Measurements from ENCODE around the gene WFIKKN1.

The WFIKKN1 gene

DNA sequence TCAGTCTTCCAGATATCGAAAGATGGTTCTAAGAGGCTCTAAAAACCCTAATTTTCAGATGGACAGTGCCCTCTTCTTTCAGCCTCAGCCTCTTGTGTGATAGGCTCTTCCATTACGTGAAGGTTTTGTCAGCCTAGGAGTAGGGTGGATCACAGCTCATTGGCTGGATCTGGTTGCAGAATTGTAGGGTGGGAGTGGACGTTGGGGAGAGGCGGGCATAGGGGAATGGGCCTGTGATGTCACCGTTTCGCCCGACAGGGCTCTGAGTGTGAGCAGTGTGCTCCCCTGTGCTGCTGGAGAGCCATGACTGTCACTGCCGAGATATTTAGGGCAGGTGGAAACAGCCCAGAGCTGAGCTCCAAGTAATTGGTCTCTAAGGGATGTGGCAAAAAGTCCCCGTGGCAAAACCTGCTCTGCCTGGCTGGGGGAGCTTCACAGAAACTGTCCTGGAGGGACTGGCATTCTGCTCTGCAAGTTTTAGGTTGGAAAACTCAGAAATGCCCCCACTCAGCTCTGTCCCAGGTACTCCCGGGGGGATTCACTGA, 6.2 kb upstream of the WFIKKN1 start:
- DNase-seq (ENCODE audit: low read depth) = no peak

DNA sequence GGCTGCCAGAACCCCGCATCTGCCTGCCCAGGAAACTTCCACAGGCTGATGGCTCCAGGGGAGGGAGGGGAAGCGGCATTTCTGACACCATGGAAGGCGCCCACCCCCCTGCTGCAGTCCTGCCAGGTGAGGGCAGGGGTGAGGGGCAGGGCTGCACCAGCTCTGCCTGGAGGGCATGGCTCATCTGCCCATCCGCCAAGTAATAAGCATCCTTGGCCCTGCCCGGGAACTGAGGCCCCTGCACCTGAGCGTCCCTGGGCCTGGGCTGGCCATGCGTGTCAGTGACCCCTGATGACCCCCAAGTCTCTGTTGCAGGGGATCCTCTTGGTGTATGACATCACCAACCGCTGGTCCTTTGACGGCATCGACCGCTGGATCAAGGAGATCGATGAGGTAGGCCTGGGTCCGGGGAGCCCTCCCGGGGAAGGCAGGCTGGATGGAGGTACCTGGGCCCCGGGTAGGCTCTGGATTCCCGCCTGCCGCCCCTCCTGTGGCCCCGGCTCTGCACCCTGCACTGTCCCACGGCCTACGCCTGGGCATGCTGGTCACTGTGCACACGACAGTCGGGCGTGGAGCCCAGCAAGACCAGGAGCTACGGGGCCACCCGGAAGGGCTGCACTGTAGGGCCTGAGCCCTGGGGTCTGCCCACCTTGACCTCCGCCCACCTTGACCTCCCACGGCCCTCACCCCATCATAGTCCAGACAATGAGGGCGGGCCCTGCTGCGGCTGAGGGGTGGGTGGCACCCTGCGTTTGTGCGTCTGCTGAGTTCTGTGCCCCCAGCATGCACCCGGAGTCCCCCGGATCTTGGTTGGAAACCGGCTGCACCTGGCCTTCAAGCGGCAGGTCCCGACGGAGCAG, 5.4 kb upstream of the WFIKKN1 start:
- no peak for DNase-seq (ENCODE audit: low read depth)

DNA sequence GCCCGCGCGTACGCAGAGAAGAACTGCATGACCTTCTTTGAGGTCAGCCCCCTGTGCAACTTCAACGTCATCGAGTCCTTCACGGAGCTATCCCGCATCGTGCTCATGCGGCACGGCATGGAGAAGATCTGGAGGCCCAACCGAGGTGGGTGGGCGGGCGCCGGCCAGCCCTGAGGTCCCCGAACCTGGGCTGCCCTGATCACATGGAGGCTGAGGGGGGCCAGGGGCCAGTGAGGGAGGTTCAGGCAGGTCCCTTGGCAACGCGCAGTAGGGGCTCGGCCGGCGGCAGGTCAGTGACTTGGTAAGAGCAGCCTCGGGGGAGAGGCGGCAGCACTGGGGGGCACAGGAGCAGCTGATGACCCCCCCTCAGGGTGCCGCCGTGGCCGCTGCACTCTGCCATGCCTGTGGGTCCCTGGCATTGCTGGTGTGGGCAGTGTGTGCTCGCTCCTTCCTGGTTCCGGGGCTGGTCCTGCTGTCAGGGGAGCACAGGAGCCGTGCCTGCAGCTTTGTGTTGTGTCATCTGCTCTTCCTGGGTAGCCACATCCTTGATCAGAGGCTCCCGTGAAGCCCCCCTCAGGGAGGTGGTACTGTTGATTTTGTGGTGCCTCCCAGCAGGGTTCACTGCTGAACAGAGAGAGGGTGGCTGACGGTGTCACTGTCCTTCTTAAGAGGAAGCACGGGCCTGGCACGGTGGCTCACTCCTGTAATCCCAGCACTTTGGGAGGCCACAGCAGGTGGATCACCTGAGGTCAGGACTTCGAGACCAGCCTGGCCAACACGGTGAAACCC, 4.6 kb upstream of the WFIKKN1 start:
- DNase-seq (ENCODE audit: low read depth) = no peak

DNA sequence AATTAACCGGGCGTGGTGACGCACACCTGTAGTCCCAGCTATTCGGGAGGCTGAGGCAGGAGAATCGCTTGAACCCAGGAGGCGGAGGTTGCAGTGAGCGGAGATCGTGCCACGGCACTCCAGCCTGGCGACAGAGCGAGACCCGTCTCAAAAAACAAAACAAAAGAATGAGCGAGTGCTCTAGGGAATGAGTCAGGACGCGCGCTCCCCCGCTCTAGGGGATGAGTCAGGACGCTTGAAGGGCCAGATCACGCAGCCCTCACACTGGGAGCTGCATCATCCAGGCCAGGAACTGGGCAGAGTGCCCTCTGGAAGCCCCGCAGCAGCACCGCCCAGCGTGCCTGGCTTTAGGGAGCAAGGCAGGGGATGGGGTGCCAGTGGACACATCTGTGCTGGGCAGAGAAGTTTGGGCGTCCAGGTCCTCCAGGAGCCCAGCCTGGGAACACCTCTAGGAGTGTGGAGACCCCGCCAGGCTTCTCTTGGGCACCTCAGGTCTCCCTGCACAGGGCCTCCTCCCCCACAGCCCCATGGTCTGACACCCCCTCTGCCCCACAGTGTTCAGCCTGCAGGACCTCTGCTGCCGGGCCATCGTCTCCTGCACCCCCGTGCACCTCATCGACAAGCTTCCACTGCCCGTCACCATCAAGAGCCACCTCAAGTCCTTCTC, 3.9 kb upstream of the WFIKKN1 start:
- no peak for DNase-seq (ENCODE audit: low read depth)

DNA sequence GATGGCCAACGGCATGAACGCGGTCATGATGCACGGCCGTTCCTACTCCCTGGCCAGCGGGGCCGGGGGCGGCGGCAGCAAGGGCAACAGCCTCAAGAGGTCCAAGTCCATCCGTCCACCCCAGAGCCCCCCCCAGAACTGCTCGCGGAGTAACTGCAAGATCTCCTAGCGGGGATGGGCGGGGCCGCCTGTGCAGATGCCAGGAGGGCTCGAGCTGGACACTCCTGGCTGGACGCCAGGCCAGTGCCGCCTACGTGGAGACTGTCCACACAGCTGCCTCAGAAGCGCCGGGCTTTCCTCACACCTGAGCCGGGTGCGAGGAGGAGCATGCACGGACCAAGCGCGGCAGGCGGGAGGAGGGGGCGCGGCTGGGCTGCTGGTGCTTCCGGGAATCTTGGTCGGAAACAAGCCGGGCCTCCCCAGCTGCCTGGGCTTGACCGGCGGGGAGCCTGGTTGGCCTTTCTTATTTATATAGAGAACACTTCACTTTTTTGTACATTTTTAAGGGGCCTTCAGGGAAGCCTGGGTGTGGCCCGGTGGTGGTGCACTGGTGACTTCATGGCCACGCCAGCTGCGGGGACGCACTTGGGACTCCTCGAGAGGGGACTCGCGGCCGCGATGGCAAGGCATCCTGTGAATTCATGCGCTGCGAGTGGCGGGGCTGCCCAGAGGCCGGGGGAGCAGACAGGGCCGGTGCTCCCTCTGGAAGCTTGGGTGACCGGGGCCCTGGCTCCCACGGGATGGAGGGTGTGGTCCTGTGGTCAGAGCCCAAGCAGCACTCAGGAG, 3.1 kb upstream of the WFIKKN1 start:
- no peak for DNase-seq (ENCODE audit: low read depth)

DNA sequence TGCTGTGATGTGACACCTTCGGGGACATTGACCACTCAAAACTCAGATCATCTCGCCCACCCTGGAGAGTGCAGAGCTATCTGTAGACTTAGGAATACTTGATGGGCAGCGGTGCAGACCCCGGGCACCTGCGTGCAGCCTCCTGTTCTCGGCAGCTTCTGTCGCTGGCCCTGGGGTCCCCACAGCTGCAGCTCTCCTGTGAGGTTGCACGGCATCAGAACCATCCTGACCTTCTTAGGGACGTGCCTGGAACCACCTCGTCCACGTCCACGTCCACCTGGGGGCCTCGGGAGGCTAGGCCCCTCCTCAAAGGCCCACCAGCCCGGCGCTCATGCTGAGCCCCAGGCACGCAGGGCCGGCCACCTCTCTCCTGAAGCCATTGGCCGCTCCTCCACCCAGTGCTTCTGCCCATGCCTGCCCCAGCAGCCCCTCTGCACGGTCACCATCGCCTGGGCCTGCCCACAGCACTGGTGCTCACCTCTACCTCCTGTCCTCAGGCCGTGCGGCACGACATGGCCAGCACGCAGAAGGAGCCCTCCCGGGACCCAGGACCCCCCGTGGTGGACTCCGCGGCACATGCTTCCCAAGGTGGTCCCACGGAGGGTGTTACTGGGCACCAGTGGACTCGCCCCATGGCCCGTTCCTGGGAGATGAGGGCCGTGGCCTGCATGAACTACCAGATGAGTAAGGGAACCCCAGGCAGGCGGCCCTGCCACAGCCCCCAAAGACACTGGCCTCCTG, 2.3 kb upstream of the WFIKKN1 start:
- no peak for DNase-seq (ENCODE audit: low read depth)

DNA sequence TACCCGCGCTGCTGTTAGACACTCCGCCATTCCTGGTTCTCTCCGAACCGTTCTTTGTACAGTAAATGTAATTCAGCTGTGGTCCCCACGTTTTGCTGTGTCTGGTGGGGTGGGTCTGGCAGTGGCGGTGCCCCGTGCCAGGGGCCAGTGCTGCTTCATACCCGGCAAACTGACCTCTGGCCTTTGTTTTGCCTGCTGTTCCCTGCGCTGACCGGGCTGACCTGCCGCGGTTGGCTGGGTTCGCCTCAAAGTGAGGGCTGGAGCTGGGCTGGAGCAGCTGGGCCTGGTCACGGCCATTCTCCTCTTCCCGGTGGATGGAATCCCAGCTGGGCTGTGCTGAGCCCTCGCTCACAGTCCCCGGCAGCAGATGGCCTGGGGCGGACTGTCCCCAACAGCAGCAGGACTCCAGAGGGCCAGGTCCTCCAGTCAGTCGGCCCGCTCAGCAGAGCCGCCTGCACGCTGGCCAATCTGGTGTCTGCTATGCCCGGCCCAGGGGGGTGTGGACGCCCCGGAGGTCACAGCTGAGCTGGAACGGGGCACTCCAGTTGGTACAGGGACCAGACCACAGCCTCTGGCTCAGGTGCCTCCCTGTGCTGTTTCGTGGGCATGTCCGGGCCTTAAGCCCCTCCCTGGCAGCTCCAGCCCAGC, 1.5 kb upstream of the WFIKKN1 start:
- DNase-seq (ENCODE audit: low read depth) = no peak

DNA sequence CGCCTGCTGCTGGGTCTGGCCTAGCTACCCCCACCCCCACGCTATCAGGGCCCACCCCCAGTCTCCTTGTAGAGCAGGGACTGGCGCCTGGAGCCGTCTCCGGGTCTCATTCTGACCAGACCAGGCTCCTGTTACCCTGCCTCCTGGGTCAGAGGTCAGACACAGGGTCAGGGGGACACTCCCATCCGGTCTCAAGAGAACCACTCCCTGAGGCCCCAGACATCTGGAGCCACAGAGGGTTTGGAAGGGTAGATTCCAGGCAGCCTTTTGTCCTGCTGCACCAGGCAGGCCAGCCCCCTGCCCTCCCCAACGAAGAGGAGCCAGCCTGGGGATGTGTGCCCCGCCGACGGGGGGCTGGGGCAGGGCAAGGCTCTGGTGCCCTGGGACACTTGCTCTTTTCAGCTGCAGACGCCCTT, 944 bp upstream of the WFIKKN1 start:
- DNase-seq (ENCODE audit: low read depth) = no peak

DNA sequence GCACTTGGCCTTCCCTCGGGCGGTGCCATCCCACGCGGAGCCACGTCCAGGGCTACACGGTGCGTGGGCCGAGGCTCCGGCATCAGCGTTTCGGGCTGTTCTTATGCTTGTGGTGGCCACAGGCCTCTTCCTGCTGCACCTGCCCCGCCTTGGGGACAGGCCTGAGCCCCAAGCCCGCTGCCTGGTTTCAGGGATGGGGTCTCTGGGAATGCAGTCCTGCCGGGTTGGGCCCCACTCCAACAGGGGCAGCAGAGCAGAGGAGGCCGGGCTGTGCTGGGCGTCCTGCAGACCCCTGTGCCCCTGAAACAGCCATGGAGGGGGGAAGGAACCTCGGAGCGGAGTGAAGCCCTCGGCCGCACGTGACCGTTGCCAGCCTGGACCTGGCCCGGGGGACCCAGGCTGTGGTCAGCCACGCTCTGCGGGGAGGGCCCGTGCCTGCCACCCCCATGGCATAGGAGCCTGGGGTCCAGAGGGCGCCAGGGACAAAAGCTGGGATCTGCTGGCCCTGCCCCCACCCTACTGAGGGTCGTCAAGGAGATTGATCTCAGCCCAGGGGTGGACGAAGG, 453 bp upstream of the WFIKKN1 start:
- DNase-seq (ENCODE audit: low read depth) = no peak

DNA sequence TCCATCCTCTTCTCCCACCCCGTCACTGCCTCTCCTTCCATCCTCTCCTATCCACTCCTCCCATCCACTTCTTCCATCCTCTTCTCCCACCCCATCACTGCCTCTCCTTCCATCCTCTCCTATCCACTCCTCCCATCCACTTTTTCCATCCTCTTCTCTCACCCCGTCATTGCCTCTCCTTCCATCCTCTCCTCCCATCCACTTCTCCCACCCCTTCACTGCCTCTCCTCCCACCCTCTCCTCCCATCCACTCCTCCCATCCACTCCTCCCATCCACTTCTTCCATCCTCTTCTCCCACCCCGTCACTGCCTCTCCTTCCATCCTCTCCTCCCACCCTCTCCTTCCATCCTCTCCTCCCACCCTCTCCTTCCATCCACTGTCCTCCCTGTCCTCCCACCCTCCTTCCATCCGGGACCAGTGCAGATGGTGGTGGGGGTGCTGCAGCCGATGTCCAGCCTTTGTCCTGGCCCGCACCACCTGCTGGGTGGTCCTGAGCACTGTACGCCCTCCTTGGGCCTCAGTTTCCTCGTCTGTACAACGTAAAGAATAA, 1.1 kb downstream of the WFIKKN1 start:
- no peak for DNase-seq (ENCODE audit: low read depth)

DNA sequence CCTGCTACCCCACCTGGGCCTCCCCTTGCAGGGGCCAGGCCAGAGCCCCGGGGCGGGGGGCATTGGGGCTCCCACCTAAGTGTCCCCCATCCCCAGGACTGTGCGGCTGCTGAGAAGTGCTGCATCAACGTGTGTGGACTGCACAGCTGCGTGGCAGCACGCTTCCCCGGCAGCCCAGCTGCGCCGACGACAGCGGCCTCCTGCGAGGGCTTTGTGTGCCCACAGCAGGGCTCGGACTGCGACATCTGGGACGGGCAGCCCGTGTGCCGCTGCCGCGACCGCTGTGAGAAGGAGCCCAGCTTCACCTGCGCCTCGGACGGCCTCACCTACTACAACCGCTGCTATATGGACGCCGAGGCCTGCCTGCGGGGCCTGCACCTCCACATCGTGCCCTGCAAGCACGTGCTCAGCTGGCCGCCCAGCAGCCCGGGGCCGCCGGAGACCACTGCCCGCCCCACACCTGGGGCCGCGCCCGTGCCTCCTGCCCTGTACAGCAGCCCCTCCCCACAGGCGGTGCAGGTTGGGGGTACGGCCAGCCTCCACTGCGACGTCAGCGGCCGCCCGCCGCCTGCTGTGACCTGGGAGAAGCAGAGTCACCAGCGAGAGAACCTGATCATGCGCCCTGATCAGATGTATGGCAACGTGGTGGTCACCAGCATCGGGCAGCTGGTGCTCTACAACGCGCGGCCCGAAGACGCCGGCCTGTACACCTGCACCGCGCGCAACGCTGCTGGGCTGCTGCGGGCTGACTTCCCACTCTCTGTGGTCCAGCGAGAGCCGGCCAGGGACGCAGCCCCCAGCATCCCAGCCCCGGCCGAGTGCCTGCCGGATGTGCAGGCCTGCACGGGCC, 1.9 kb downstream of the WFIKKN1 start:
- no peak for DNase-seq (ENCODE audit: low read depth)

DNA sequence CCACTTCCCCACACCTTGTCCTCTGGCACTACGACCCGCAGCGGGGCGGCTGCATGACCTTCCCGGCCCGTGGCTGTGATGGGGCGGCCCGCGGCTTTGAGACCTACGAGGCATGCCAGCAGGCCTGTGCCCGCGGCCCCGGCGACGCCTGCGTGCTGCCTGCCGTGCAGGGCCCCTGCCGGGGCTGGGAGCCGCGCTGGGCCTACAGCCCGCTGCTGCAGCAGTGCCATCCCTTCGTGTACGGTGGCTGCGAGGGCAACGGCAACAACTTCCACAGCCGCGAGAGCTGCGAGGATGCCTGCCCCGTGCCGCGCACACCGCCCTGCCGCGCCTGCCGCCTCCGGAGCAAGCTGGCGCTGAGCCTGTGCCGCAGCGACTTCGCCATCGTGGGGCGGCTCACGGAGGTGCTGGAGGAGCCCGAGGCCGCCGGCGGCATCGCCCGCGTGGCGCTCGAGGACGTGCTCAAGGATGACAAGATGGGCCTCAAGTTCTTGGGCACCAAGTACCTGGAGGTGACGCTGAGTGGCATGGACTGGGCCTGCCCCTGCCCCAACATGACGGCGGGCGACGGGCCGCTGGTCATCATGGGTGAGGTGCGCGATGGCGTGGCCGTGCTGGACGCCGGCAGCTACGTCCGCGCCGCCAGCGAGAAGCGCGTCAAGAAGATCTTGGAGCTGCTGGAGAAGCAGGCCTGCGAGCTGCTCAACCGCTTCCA, 2.7 kb downstream of the WFIKKN1 start:
- no peak for DNase-seq (ENCODE audit: low read depth)

DNA sequence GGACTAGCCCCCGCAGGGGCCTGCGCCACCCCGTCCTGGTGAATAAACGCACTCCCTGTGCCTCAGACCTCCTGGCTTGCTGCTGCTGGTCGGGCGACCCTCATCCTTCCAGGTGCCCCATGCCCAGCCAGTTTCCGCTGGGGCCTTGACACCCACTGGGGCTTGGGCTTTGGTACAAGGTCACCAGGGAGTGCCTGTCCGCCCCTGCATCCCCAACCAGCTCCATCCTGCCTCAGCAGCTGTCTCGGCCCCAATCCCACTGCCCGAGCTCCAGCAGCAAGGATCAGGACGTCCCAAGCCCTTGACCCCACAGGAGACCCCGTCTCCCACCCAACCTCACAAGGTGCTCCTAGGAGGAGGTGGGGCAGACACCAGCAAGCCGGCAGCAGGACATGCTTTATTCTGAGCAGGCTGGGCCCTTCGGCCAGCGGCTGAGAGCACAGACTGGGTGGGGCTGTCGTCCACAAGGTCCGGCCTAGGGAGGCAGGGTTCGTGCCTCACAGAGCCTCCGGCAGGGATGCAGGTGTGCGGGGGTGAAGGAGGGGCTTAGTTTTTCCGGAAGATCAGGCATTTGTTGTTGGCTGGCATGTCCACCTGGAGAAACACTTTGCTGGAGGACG, 3.4 kb downstream of the WFIKKN1 start:
- no peak for DNase-seq (ENCODE audit: low read depth)

DNA sequence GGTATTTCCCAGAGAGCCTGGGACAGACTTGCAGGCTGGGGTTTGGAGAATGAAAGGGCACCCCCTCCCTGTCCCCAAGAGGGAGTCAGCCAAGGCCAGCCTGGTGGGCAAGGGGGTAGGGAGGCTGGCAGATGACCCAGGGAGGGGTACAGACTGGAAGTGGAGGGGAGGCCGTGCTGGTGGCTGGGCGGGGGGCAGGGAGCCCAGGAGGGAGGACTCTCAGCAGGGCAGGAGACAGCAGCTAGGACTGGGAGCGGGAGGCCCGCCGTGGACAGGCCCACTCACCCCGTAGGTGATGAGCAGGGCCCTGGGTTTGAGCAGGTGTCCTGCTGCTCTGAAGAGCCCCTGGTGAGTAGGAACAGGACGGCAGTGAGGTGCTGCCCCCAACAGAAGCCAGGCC, 4.2 kb downstream of the WFIKKN1 start:
- DNase-seq (ENCODE audit: low read depth) = no peak

DNA sequence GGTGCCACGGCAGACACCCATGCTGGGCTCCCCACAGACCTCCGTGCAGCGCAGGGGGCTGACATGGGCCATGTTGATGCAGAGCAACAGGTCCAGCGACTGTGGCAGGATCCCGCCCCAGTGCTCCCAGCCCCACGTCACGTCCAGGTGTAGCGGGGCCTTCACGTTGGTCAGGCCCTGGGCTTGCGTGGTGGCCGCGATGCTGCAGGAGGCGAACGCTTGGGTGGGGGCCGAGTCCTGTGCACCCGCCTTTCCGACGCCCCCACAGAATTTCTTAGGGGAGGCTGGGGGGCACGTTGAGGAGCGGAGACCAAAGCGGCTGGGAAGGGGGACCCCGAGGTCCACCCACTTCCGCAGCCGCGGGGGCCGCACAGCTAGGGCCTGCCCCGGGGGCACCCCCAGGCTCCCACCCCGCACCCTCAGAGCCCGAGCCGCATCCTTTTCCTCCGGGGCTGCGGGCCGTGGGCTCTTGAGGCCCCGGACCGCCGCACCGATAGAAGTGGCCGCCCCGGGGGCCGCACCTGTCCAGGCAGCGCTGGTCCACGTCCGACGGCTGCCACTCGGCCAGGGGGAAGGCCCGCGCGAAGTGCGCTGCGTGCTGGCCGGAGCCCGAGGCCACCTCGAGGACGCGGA, 4.9 kb downstream of the WFIKKN1 start:
- no peak for DNase-seq (ENCODE audit: low read depth)

DNA sequence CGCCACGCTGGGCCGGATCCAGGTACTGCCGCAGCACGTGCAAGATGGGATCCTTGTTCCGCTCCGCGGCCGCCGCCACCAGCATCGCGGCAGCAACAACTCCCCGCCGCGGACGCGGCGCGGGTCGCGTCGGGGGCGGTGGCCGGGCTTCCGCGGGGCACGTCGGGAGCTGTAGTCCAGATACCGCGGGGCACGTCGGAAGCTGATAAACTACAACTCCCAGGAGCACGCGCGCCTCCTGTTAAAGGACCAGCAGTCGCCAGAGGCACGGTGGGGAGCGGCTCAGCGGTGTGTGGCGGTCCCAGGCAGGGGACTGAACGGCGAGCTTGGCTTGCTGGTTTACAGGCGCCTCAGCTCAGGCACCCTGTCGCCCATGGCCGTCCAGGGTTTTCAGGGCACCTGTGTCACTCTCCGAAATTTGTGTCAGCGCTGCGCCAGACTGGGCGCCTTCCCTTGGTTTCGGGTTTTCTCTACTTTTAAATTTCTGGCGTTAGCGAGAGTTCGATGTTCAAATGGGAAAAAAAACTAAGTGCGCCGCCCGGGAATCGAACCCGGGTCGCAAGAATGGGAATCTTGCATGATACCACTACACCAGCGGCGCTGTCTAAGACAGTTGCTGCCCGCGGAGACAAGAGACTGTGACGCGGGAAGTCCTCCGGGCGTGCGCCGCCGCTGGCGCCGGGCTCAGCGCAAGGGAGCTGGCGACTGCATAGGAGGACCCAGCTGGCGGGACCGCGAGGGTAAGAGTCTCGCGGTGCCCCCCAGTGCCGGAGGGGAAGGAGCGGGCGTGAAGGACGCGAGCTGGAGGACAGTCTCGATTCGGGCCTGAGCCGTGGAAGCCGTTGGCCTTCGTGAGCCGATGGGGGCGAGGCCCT, 5.7 kb downstream of the WFIKKN1 start, which contains the start of gene METTL26:
Gene METTL26 (minus strand): TSS at position 100 of the 875 bp plus-strand sequence. CDS start 15 bp downstream, at position 85.
- peak; percentile 90 for DNase-seq (ENCODE audit: low read depth)
